Measurements from ENCODE around the gene PTPRG. TPM values are rescaled to one million over a fixed set of nuclear protein-coding genes. Genes with fewer than 3 reads are reported as not detected.

Gene PTPRG
- total and polyA plus RNA-seq, 10 of the 15 experiments (the other 5 are each of a cell fraction or from before 2014, with no cell fraction given), result 0.29 to 20.7 (median 1.4) TPM

- no peak for TF ChIP-seq CUX1 (IDR thresholded peaks at IDR 0.05; ENCODE audit: insufficient replicate concordance, low read depth, low read length)
- TF ChIP-seq JUND (IDR thresholded peaks at IDR 0.05; ENCODE audit: low read depth, low read length), result no peak
- no peak for TF ChIP-seq HCFC1 (IDR thresholded peaks at IDR 0.05; ENCODE audit: low read length)
- no peak for TF ChIP-seq TBL1XR1 (IDR thresholded peaks at IDR 0.05; ENCODE audit: low read depth, low read length)
Measured at GRCh38 chr3:61805510-61806080, 244.2 kb downstream of the PTPRG start (continued).

GRCh38 chr3:61806810-61807209 is 245.4 kb downstream of the PTPRG start:
- Histone ChIP-seq H3K27me3 (replicated peaks in 1 of 2; ENCODE audit: control insufficient read depth in 2 of 2, insufficient read depth in 2 of 2, low read length in 1 of 2) (no peaks in the 10 kb centered on the region), H3K4me2 (ENCODE audit: control insufficient read depth, insufficient read depth) (no peak overlapping the region), H3K27ac (ENCODE audit: control insufficient read depth, insufficient read depth) (no peak overlapping the region), H3K9me3 (replicated peaks; ENCODE audit: control insufficient read depth, insufficient read depth, low read length) (no peaks in the 10 kb centered on the region), H2AFZ (ENCODE audit: control insufficient read depth, low read depth, low read length) (no peak overlapping the region), H3K36me3 (ENCODE audit: control insufficient read depth in 2 of 2, insufficient read depth in 2 of 2, low read length in 1 of 2) (no peaks in the 10 kb centered on the region), H3K4me3 (no peak overlapping the region), H4K20me1 (ENCODE audit: control insufficient read depth, insufficient read depth) (no peaks in the 10 kb centered on the region), H3K79me2 (ENCODE audit: control insufficient read depth, insufficient read depth, low read length) (no peaks in the 10 kb centered on the region), H3K9ac (ENCODE audit: control insufficient read depth, insufficient read depth, low read length) (no peak overlapping the region), H3K4me1 (ENCODE audit: control insufficient read depth, insufficient read depth, low read length) (no peaks in the 10 kb centered on the region)
- POLR2A ChIA-PET, result interaction anchor here (1.7 kb wide), 1 partner anchor 16 kb away, joined by 7 read pairs; no protein-coding TSS in a partner anchor
- FAIRE-seq (no peak), DNase-seq (ENCODE audit: low read depth, low spot score) (no peak), ATAC-seq (no peak)
- intact Hi-C loops (cut with micrococcal nuclease; ENCODE audit: unreplicated experiment) (no loop called here), in situ Hi-C loops (cut with MboI) (no loop called here)
- RAD21 ChIA-PET (ENCODE audit: unreplicated experiment), result interaction anchor here (1.2 to 1.4 kb wide), 2 partner anchors 27 to 32 kb away, joined by 3 to 6 read pairs; no protein-coding TSS in a partner anchor
- CTCF ChIA-PET, result interaction anchor here (1.1 to 1.4 kb wide), 2 partner anchors 12 to 45 kb away, joined by 3 read pairs; no protein-coding TSS in a partner anchor
- SMC1A ChIA-PET (ENCODE audit: uncharacterized antibody, unreplicated experiment), result interaction anchor here (1.5 to 1.7 kb wide), 3 partner anchors 10 to 51 kb away, joined by 4 to 7 read pairs (median 5); no protein-coding TSS in a partner anchor
- 8% methylated on average over 4 of the region's 4 CpGs for WGBS (ENCODE audit: insufficient coverage, insufficient replicate concordance, low lambda C conversion rate, missing lambda C conversion rate)
- BruUV-seq (replicated peaks), result no TSS peak
- TF ChIP-seq CTCF (IDR thresholded peaks at IDR 0.05 in 2 of 3, conservative IDR thresholded peaks at IDR 0.05 in 1 of 3; ENCODE audit: control insufficient read depth in 2 of 3, extremely low read depth in 1 of 3, insufficient read depth in 1 of 3, low read depth in 3 of 3, low read length in 3 of 3) (no peak), RCOR1 (conservative IDR thresholded peaks at IDR 0.05; ENCODE audit: low read depth, low read length) (no peak), E4F1 (IDR thresholded peaks at IDR 0.05; ENCODE audit: borderline replicate concordance, partially characterized antibody) (no peak)
